ENCODE data around the gene CD93.

- TF ChIP-seq CTCF (IDR thresholded peaks at IDR 0.05) (no peak), POLR2AphosphoS5 (IDR thresholded peaks at IDR 0.05) (no peak), POLR2A (IDR thresholded peaks at IDR 0.05) (no peak)
Measured at GRCh38 chr20:23111944-23112342, 25.8 kb upstream of the CD93 start.

All from upper lobe of left lung (tissue), 4 donors.